Raji (cell line): ENCODE measurements around the gene TSPEAR.

ENCODE experiments used
- POLR2A ChIP-seq: IDR thresholded peaks from 2 replicates; pipeline ENCODE4 v1.6.1; 2011; ENCODE audit warnings: low read depth, low read length, control low read depth; ENCODE audit not compliant: insufficient read depth

The TSPEAR gene

GRCh38 chr21:44732263-44732662 is 20.9 kb upstream of the TSPEAR start:
- TF ChIP-seq POLR2A: no peak

GRCh38 chr21:44730951-44731579 is 19.7 kb upstream of the TSPEAR start:
- TF ChIP-seq POLR2A: no peak

GRCh38 chr21:44730028-44730395 is 18.6 kb upstream of the TSPEAR start:
- no peak for TF ChIP-seq POLR2A

GRCh38 chr21:44729336-44730027 is 18.1 kb upstream of the TSPEAR start:
- no peak for TF ChIP-seq POLR2A

- no peak for TF ChIP-seq POLR2A
Measured at GRCh38 chr21:44728716-44729115, 17.3 kb upstream of the TSPEAR start.

- no peak for TF ChIP-seq POLR2A
Measured at GRCh38 chr21:44727757-44728156, 16.4 kb upstream of the TSPEAR start.

- no peak for TF ChIP-seq POLR2A
Measured at GRCh38 chr21:44727321-44727720, 15.9 kb upstream of the TSPEAR start.

- TF ChIP-seq POLR2A: no peak
Measured at GRCh38 chr21:44726826-44727225, 15.5 kb upstream of the TSPEAR start.

- TF ChIP-seq POLR2A: no peak
Measured at GRCh38 chr21:44724926-44725325, 13.6 kb upstream of the TSPEAR start.

GRCh38 chr21:44724196-44724595 is 12.8 kb upstream of the TSPEAR start:
- TF ChIP-seq POLR2A: no peak

GRCh38 chr21:44723177-44724131 is 12.1 kb upstream of the TSPEAR start:
- TF ChIP-seq POLR2A: no peak

GRCh38 chr21:44722731-44723130 is 11.4 kb upstream of the TSPEAR start:
- no peak for TF ChIP-seq POLR2A

GRCh38 chr21:44720170-44720569 is 8.8 kb upstream of the TSPEAR start:
- TF ChIP-seq POLR2A: no peak

- no peak for TF ChIP-seq POLR2A
Measured at GRCh38 chr21:44718571-44718970, 7.2 kb upstream of the TSPEAR start.

- TF ChIP-seq POLR2A: no peak
Measured at GRCh38 chr21:44718093-44718492, 6.7 kb upstream of the TSPEAR start.

GRCh38 chr21:44716984-44717383 is 5.6 kb upstream of the TSPEAR start:
- TF ChIP-seq POLR2A: no peak

- no peak for TF ChIP-seq POLR2A
Measured at GRCh38 chr21:44714905-44715304, 3.5 kb upstream of the TSPEAR start.

GRCh38 chr21:44713846-44714245 is 2.5 kb upstream of the TSPEAR start:
- no peak for TF ChIP-seq POLR2A
